ENCODE measurements around the gene RGMA. TPM values are rescaled to one million over a fixed set of nuclear protein-coding genes. Genes with fewer than 3 reads are reported as not detected.

RGMA gene
- total and polyA plus RNA-seq, 2 of the 8 experiments (the other 6 are each of a cell fraction or from before 2014, with no cell fraction given), result 19.9 to 39.8 TPM

- TF ChIP-seq SAP30 (IDR thresholded peaks at IDR 0.05; ENCODE audit: insufficient read depth, insufficient replicate concordance, low read length), result no peak
Observed at GRCh38 chr15:93102211-93102610, 13.2 kb upstream of the RGMA start (continued).

Data from H1 (cell line).